HG03460 (cell line): ENCODE measurements around the gene MED28.
"Not testable (repeated sequence)": the region's sequence is repeated elsewhere in the genome, so short reads cannot be mapped to it uniquely, and the experiment has no call there.

ENCODE experiments used
- ATAC-seq: cut with Tn5 transposase; IDR thresholded peaks from one replicate; pipeline ENCODE4 v1.9.1; 2021; ENCODE audit not compliant: unreplicated experiment

Gene MED28

DNA sequence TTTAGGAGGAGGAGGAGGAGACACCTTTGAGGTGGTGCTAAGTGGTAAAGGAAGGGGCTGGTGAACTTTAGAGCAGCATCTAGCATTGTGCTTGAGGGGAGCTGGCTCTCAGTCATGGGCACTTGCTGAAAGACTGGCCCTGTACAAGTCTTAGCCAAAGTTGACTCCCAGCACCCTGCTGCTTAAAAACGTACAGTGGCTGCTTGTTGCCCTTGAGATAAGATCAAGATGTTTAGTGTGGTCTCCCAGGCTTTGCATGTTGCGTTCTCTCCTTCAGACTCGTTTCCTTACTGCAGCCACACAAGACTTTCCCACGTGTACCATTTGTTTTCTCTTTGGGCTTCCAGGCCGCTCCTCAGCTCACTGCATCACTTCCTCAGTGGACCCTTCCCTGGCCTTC, 1.8 kb downstream of the MED28 start:
- no peak for ATAC-seq

DNA sequence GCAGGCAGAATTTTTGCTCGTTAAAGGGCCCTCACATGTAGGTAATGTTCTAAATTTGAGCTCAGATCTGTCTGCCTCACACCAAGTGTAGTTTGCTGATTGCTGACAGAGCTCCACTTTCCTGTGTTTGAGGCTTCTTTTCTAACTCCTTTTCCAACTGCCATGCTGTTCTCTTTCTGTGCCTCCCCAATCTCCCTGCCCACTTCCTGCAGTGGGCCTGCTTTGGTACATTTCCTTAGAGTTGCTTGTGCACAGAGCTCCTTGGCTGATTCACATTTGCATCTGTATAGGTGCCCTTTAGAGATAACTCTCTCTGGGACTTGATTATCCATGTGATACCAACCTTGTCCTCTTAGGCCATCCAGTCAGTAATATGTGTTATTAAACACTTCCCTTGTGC, 4.5 kb downstream of the MED28 start:
- no peak for ATAC-seq

DNA sequence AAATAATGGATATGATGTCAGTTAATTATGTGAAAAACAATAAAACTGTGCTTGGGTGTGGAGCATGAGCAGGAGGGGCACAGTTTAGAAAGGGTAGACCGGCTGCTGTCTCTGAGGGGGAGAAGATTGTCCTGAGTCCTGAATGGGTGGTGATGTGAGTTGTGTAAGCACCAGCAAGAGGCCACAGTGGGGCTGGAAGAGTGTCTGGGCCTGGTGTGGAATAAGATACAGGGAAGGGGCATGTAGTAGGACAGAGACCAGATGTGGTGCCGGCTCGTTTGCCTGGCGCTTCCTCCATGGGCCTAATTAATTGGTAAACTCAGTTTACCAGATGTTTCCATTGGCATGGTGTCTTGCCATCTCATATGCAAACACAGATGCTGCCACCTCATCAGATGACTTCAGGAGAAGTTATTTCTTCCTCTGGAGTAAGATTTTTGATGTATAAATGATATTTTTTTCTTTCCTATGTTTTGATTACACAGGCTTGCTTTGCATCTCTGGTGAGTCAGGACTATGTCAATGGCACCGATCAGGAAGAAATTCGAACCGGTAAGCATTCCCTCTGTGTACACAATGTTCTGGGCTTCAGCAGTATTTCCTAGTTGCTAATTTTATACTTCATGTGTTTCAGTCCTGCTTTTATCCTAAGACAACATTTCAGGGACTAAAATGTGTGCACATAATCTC, 5.1 kb downstream of the MED28 start:
- no peak for ATAC-seq

DNA sequence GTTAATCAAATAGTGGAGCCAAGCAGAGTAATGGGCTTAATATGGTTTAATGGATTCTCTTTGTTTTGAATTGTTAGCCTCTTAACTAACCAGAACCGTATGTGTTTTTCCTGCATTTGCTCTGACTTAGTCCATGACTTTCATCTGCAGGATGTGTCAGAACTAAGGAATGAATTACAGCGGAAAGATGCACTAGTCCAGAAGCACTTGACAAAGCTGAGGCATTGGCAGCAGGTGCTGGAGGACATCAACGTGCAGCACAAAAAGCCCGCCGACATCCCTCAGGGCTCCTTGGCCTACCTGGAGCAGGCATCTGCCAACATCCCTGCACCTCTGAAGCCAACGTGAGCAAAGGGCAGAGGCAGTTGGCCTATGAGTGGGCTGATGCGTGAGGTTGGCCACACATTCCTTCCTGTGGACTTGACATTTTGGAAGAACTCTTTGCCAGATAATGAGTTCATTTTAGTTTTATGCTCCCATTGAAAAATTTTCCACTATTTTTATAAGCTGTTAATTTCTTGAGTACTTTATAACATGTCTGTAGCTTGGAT, 9.1 kb downstream of the MED28 start:
- ATAC-seq: no peak

DNA sequence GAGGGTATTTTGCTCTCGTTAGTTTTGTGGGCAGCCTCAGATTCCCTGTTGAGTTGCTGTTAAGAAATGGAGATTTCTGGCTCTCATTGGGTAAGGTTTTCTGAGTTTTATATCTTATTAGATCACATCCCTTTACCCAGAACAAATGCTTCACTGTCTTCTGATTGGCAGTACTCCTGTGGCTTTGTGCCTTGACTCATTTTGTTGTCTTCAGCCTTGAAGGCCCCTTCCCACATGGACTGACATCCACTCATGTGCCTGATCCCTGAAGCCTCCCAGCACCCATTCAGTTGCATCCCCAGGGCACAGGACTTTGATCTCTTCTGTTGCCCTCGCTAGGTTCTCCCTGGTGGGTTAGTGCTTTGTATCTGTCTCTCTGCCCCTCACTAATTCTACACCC, 10.4 kb downstream of the MED28 start:
- no peak for ATAC-seq

DNA sequence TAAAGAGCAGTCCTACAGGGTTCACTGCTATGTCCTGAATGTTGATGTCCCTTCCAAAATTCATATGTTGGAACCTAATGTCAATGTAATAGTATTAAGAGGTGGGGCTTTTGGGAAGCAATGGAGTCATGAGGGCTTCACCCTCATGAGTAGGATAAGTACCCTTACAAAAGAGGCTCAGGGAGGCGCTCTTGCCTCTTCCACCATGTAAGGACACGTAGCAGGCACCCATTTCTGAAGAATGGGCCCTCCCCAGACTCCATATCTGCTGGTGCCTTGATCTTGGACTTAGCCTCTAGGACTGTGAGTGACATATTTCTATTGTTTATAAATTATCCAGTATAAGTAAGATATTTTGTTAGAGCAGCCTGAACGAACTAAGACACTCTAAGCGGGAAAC, 15.8 kb downstream of the MED28 start:
- no peak for ATAC-seq

DNA sequence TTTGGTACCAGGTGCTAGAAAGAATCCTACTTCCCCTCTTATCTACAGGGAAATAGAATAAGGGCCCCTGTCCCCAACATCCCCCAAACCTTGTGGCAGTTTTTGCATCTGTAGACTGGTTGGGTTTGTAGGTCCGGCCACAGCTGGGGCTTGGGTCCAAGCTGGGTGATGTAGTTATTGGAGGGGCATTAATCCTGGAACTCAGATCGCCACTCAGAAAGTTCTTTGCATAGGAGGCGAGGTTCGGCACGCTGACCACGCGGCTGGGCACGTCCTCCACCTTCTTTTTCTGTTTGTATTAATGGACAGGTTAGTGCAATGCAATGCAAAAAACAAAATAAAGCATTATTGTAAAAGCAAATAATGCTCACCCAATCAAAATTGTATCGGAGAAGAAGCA, 19.2 kb downstream of the MED28 start:
- no peak for ATAC-seq

DNA sequence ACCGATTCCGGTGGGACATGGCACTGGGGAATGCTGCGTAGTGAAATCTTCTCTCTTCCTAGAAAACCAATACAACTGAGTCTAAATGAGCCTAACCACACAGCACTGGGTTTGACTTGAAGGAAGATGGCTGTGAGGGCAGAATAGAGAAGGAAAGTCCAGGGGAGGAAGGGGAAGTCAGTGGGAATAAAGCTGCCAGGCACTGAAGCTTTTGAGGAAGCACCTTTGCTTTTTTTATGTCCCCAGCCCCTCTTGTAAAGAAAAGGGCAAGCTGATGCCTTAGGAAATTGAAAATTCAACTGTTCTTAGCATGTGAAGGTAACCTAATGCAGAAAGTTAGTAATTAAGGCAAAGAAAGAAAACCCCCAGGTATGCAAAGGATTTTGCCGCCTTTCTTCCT, 20.6 kb downstream of the MED28 start:
- ATAC-seq: no peak

DNA sequence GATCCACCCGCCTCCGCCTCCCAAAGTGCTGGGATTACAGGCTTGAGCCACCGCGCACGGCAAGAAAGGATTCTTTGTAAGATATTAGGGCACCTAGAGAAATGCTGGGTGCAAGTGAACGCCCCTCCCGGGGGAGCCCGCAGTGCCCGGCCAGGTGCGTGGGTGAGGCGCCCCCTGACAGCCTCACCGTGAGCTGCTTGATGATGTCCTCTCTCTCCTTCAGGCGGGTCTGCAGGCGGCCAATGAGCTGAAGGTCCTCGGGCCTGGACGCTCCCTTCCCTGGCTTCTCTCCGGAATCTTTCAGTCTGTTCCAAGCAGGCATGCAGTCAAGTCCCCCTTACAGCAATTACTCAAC, 21.9 kb downstream of the MED28 start:
- no peak for ATAC-seq

DNA sequence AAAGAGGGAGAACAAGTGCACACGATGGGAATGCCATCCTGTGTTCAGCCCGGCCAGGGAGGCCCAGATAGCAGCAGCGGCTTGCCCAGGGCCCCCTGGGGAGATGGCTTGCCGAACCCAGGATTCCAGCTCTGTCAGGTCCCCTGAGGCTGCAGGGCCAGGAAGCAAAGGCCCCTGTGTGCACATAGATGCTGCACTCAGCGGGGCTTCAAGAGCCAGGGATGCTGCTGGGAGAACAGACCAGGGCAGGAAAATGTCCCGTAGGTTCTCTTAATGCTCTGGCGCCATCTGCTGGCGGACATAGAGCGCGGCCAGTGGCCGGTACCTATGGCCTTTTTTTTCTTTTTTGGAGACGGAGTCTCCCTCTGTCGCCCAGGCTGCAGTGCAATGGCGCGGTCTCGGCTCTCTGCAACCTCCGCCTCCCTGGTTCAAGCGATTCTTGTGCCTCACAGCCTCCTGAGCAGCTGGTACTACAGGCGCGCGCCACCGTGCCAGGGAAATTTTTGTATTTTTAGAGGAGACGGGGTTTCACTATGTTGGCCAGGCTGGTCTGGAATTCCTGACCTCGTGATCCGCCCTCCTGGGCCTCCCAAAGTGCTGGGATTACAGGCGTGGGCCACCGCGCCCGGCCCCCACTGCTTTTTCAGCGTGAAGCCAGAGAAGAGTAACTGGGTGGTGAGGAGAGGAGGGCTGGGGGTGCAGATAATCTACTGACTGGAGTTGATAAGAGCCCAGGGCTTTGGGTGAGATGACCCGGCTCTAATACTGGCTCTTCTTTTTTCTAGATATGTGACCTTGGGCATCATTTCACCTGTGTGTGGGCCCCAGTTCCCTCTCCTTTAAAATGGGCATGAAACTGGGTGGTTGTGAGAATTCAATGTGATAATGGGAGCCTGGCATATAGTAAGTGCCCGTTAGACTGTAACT, 22.5 kb downstream of the MED28 start:
- ATAC-seq: peak; percentile 90

DNA sequence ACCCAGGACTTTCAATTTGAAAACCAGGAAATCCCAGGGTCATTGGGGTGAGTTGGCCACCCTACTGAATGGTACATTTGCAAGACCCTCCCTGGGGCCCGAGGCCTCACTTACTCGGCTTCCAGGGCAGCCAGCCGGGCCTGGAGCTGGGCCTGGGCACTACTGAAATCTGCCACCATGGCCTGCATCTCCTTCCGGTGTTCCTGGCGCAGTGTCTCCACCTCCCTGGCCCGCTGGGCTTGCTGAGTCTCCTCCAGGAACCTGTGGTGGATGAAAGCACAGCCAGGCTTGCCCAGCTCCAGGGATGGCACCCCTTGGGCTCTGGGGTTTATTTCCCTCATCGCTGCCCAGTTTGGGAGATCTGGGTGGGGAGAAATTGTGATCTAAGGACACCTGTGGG, 24.7 kb downstream of the MED28 start:
- ATAC-seq: no peak

DNA sequence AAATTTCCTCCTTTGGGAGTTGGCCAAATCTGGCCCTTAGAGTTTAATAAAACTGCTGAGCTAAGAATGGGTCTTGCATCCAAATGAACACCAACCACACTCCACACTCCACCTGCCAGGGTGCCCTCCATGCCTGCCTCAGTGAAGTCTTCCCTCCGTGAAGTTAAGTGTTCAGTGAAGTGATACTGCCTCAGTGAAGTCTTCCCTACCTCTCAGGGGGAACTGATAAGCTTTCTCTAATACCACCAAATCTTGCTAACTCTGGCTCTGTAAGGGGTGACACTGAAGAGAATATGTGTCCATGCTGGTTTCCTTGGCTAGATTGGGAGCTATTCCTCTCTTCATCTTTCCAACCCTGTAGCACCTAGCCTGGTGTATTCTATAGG, 27.9 kb downstream of the MED28 start:
- ATAC-seq: no peak

DNA sequence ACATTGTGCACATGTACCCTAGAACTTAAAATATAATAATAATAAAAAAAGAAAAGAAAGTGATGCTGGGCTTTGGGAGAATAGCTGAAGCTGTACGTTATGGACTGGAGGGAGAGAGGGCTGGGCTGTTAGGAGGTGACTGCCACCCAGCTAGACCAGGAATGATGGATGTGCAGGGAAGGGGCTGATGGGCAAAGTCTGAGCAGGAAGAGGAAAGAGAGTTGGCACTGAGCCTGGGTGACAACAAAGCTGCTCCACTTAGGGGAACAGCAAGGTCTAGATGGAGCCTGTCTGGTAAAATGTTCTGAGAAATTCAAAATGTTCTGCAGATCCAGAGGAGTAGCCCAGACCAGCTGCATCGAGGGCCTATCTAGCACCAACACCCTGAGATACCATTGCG, 32.3 kb downstream of the MED28 start:
- no peak for ATAC-seq

DNA sequence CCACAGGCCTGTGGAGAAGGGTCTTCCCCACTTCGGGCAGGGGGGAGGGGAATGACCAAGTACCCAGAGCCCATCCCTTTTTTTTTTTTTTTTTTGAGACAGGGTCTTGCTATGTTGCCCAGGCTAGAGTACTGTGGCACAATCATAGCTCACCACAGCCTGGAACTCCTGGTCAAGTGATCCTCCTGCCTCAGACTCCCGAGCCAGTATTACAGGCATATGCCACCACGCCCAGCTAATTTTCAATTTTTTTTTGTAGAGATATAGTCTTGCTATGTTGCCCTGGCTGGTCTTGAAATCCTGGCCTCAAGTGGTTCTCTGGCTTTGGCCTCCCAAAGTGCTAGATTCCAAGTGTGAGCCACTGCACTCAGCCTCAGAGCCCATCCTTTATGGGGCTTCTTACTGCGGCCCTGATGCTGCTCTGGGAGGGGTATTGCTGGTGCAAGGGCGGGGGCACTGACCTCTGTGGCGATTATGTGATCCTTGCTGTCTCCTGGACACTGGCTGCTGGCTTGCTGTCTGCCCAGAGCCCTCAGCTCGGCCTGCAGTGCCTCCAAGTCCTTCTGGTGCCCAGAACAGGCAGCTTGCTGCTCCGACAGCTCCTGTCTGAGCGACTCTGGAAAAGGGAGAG, 32.9 kb downstream of the MED28 start:
- no peak for ATAC-seq

DNA sequence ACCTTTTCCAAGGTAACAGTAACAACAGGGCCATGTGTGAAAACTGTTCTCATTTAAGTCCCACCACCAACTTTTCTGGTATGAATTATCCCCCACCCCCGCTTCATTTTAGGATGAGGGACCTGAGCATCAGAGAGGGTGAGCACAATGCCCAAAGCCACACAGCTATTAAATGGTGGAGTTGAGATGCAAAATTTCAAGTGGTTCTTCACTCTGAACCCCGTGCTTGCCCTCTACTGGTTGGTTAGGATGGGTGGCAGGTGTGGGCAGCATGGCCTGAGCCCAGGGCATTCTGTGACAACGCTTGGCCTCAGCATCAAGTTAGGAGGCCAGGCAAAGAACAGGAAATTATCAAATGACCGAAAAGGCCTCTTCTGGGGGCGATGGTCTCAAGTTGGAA, 33.5 kb downstream of the MED28 start:
- ATAC-seq: no peak

DNA sequence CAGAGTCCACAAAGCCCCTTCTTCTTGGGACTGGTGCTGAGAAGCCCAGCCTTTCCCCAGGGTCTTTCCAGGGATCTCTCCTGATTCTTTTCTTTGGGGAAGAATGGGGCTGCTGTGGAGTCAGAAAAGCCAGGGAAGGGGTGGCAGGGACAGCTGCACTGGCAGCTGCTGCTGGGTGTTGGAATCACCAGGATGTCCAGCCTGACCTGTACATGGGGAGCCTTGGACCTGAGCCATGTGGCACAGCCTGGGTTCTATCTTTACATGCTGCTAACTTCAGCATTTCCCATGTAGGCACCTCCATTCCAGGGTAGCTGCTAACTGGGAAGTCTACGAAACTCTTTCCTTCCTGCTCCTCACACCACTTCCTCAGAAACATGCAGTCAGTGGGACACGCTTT, 36.0 kb downstream of the MED28 start:
- ATAC-seq: no peak

DNA sequence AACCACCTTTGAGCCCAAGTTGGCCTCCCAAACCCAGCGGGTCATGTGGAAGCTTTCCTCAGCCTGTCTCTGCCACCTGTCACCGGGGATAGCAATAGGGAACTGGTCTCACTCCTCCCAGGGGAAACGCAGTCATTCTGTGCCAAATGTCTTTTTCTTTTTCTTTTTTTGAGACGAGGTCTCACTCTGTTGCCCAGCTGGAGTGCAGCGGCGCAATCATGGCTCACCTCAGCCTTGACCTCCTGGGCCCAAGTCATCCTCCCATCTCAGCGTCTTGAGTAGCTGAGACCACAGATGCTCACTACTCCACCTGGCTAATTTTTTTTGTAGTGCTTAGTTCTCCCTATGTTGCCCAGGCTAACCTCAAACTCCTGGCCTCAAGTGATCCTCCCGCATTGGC, 40.3 kb downstream of the MED28 start:
- no peak for ATAC-seq

DNA sequence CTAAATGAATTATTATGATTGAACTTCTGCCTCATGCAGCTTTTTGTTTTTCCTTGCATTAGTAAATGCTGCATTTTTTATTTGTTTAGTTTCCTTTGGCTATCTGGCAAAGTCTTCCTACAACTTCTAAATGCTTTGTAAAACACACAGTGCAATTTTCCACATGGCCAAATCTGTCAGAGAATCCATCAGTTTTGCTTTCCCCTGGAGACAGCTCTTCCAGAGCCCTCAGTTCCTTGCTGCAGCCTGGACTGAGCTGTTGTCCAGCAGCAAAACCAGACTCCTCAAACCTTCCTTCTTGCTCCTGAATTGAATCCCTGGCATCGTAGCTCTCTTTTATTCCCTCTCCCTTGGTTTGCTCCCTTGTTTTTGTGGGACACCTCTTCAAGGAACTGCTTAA, 42.6 kb downstream of the MED28 start:
- no peak for ATAC-seq

DNA sequence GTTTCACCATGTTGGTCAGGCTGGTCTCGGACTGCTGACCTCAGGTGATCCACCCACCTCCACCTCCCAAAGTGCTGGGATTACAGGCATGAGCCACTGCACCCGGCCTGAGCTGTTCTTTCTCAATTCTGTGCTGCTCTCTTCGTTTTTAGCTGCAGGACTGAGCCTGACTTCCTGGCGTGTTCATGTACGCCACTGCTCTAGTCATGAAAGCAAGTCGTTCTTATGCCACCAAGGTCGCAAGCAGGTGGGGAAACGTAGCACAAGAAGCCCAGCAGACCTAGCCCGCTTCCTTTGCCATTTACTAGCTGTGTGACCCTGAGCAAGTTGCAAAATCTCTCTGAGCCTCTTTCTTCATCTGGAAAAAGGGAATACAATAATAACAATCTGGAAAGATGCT, 43.4 kb downstream of the MED28 start:
- ATAC-seq: no peak

DNA sequence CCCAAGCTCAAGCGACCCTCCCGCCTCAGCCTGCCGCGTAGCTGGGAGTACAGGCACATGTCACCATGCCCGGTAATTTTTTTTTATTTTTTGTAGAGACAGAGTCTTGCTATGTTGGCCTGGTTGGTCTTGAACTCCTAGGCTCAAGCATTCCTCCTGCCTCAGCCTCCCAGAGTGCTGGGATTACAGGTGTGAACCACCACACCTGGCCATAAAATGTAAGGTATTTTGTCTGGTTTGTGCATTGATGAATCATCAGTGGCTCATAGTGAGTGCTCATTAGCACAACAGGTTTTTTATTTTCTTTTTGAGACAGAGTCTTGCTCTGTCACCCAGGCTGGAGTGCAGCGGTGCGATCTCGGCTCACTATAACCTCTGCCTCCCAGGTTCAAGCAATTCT, 44.8 kb downstream of the MED28 start:
- ATAC-seq: not testable (repeated sequence)

DNA sequence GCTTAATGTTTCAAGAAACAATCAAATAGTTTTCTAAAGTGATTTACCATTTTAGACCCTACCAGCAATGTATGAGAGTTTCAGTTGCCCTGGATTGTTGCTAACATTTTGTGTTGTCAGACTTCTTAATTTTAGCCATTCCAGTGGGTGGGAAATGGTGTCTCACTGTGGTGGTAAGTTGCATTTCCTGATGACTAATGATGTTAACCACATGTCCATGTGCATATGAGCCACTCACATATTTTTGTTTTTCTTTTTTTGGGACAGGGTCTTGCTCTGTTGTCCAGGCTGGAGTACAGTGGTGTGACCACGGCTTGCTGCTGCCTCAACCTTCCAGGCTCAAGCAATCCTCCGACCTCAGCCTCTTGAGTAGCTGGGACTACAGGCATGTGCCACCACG, 48.3 kb downstream of the MED28 start:
- no peak for ATAC-seq

DNA sequence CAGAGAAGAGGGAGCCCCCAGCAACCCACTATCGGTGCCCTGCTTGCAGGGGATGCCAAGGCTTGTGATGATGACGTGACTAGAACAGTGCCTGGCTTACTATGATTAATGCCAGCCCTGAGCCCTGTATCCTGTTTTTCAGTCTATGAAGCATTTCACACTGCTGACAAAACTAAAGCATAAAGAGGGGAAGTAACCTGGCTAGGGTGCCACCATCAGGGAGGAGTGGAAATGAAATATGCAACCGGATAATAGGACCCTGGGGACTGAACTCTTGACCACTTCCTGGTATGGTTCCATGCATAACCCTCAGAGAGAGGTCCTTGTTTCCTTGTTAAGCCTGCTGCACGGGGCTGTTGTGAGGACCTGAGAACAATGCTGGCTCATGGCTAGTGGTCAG, 50.3 kb downstream of the MED28 start:
- peak; percentile 85 for ATAC-seq
